Activated T-cell treated with anti-CD3 and anti-CD28 coated beads for 4 hours (primary cell): ENCODE data around the gene FILIP1L.

ENCODE experiments used
- DNase-seq: peaks from one replicate; pipeline ENCODE4 v3.0.0-alpha.2; 2020

Gene FILIP1L

GRCh38 chr3:100124201-100124761 is 10.0 kb upstream of the FILIP1L start:
- DNase-seq: no peak

- no peak for DNase-seq
Measured at GRCh38 chr3:100123112-100123511, 8.8 kb upstream of the FILIP1L start.

- DNase-seq: no peak
Measured at GRCh38 chr3:100122321-100122720, 8.0 kb upstream of the FILIP1L start.

GRCh38 chr3:100120693-100121092 is 6.4 kb upstream of the FILIP1L start:
- DNase-seq: no peak

- DNase-seq: no peak
Measured at GRCh38 chr3:100120012-100120411, 5.7 kb upstream of the FILIP1L start.

- no peak for DNase-seq
Measured at GRCh38 chr3:100117093-100117492, 2.8 kb upstream of the FILIP1L start.

- DNase-seq: no peak
Measured at GRCh38 chr3:100113723-100114412, 433 bp downstream of the FILIP1L start.

GRCh38 chr3:100111728-100112127 is 2.6 kb downstream of the FILIP1L start:
- no peak for DNase-seq

- DNase-seq: no peak
Measured at GRCh38 chr3:100110162-100110561, 4.1 kb downstream of the FILIP1L start.

GRCh38 chr3:100108464-100109079 is 5.7 kb downstream of the FILIP1L start:
- no peak for DNase-seq

- no peak for DNase-seq
Measured at GRCh38 chr3:100107221-100107814, 7.0 kb downstream of the FILIP1L start.

GRCh38 chr3:100106531-100107141 is 7.7 kb downstream of the FILIP1L start:
- DNase-seq: no peak

- no peak for DNase-seq
Measured at GRCh38 chr3:100106094-100106493, 8.2 kb downstream of the FILIP1L start.

GRCh38 chr3:100105501-100105900 is 8.8 kb downstream of the FILIP1L start:
- DNase-seq: no peak

- DNase-seq: no peak
Measured at GRCh38 chr3:100104817-100105413, 9.4 kb downstream of the FILIP1L start.

- no peak for DNase-seq
Measured at GRCh38 chr3:100104442-100104798, 9.9 kb downstream of the FILIP1L start.

- DNase-seq: no peak
Measured at GRCh38 chr3:100103558-100104441, 10.5 kb downstream of the FILIP1L start.

- no peak for DNase-seq
Measured at GRCh38 chr3:100102757-100103156, 11.5 kb downstream of the FILIP1L start.

GRCh38 chr3:100100425-100100824 is 13.9 kb downstream of the FILIP1L start:
- DNase-seq: no peak

- no peak for DNase-seq
Measured at GRCh38 chr3:100099621-100100020, 14.7 kb downstream of the FILIP1L start.

- DNase-seq: no peak
Measured at GRCh38 chr3:100098784-100099070, 15.6 kb downstream of the FILIP1L start.
